HG03039 (cell line): ENCODE results near the gene CDH13.

Experiments
- ATAC-seq: cut with Tn5 transposase; IDR thresholded peaks from one replicate; pipeline ENCODE4 v1.9.1; 2021; ENCODE audit warnings: mild to moderate bottlenecking, moderate library complexity; ENCODE audit not compliant: unreplicated experiment

The CDH13 gene

GRCh38 chr16:82936941-82937551 lies 310.3 kb downstream of the CDH13 start:
- ATAC-seq = no peak

GRCh38 chr16:82937926-82938520 lies 311.3 kb downstream of the CDH13 start:
- no peak for ATAC-seq

GRCh38 chr16:82943371-82943770 lies 316.6 kb downstream of the CDH13 start:
- ATAC-seq = no peak

GRCh38 chr16:82945420-82946101 lies 318.8 kb downstream of the CDH13 start:
- no peak for ATAC-seq

- no peak for ATAC-seq
These were observed 320.9 kb downstream of the CDH13 start for GRCh38 chr16:82947698-82948097.

- ATAC-seq = no peak
These were observed 322.2 kb downstream of the CDH13 start for GRCh38 chr16:82949016-82949415.

- ATAC-seq = no peak
These were observed 326.7 kb downstream of the CDH13 start for GRCh38 chr16:82953517-82953916.

- ATAC-seq = no peak
These were observed 327.6 kb downstream of the CDH13 start for GRCh38 chr16:82954224-82954929.

- ATAC-seq = no peak
These were observed 329.1 kb downstream of the CDH13 start for GRCh38 chr16:82955741-82956348.

- ATAC-seq = no peak
These were observed 330.4 kb downstream of the CDH13 start for GRCh38 chr16:82957212-82957611.

- no peak for ATAC-seq
These were observed 334.1 kb downstream of the CDH13 start for GRCh38 chr16:82960918-82961317.

- ATAC-seq = no peak
These were observed 336.9 kb downstream of the CDH13 start for GRCh38 chr16:82963653-82964052.

- no peak for ATAC-seq
These were observed 339.0 kb downstream of the CDH13 start for GRCh38 chr16:82965808-82966207.

- ATAC-seq = no peak
These were observed 340.7 kb downstream of the CDH13 start for GRCh38 chr16:82967424-82967823.

GRCh38 chr16:82971126-82971525 lies 344.4 kb downstream of the CDH13 start:
- no peak for ATAC-seq

GRCh38 chr16:82972331-82972919 lies 345.7 kb downstream of the CDH13 start:
- ATAC-seq = no peak

- no peak for ATAC-seq
These were observed 352.8 kb downstream of the CDH13 start for GRCh38 chr16:82979406-82980111.

- no peak for ATAC-seq
These were observed 354.0 kb downstream of the CDH13 start for GRCh38 chr16:82980810-82981209.

GRCh38 chr16:82987767-82988166 lies 361.0 kb downstream of the CDH13 start:
- no peak for ATAC-seq

- ATAC-seq = no peak
These were observed 363.4 kb downstream of the CDH13 start for GRCh38 chr16:82990155-82990554.
